NCI-H128 (cell line): ENCODE data around the gene CCNT1.
A peak's percentile ranks its signal among the peaks of the same experiment; 100 is the strongest.
"Not testable (repeated sequence)": the region's sequence is repeated elsewhere in the genome, so short reads cannot be mapped to it uniquely, and the experiment has no call there.

Source experiments
- DNase-seq: peaks from one replicate; lab custom pipeline; 2025; ENCODE audit not compliant: unreplicated experiment; lab: John Stamatoyannopoulos, UW

The CCNT1 gene

DNA sequence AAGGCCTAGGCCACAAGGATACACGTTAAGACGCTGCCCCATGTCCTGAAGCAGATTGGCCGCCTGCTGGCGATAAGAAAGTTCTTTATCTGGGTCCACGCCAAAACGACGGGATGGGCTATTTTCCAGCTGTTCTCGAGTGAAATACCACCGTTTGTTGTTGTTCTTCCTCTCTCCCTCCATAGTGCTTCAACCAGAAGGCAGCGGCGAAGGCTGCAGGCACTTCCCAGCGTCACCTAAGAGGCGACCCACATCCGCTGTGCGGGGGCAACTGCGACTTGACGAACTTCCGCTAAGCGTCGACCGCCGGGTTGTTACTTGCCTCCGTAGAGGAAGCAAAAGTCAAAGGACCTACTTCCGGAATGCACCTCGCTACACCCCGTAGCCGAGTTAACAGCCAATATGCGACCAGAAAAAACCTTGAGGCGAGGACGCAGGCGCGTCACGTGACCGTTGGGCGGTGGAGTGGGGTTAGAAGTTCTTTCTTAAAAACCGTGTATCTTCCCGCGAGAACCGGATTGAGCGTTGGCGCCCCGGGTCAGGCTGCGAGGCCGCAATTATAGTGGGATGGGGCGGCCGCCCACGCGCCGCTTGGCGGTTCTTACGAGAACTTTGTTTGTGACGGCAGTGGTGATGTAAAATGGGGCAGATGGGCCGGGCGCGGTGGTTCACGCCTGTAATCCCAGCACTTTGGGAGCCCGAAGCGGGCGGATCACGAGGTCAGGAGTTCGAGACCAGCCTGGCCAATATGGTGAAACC lies at the start of gene CCNT1:
TSS of gene CCNT1 (minus strand) at position 215 of the 759 bp plus-strand sequence. CDS start at position 183, 32 bp downstream.
- peak; percentile 99 for DNase-seq

DNA sequence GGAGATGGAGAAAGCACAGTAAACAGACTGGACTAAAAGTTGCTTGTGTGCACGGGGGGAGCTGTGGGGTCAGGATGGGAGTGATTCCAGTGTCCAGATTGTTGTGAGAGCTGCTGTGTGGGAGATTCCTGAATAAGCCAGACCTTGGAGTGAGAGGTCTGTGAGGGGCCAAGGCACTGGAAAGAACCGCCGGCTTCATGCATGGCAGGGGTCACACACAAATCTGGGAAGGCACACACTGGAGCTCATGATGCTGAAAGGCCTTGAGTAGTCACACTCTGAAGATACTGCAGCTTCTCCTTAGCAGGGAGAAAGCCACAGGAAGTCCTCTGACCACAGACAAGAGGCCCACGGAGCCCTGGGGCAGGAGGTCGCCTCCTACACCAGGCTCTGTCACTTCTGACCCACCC lies 49.3 kb upstream of the CCNT1 start:
- no peak for DNase-seq

DNA sequence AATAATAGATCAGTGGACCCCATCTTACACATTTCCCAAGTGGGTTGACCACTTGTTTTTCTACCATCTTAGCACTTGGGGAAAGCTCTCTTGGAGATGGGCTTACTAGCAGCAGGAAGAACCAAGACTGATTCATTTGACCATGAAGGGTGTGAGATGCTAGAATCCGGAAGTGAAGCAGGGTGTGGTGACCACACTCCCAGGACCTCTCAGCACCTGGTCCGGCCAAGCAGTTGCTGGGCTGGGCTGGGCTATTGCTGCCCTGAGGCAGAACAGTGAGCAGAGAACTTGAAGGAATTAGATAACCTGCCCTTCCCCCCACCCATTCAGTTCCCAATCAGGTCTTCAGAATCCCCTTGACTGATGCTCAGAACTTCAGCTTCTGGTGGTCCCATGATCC lies 48.0 kb upstream of the CCNT1 start:
- DNase-seq, result no peak

DNA sequence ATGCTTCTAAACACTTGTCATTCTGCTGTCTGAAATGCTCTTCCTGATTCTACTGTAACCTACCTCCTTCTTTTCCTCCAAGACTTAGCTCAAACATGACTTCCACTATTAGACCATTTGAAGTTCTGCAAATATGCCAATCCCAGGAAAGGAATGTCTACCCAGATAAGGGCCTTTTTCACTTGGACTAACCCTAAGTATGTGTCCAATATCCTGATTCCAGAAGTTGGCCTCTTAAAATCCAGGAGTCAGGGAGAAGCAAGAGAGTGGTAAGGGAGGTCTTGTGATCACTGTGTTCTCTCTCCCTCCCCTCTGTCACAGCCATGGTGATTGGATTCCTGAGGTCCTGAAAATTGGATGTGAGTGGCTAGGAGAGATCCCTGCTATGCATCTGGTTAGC lies 42.2 kb upstream of the CCNT1 start:
- DNase-seq, result no peak

DNA sequence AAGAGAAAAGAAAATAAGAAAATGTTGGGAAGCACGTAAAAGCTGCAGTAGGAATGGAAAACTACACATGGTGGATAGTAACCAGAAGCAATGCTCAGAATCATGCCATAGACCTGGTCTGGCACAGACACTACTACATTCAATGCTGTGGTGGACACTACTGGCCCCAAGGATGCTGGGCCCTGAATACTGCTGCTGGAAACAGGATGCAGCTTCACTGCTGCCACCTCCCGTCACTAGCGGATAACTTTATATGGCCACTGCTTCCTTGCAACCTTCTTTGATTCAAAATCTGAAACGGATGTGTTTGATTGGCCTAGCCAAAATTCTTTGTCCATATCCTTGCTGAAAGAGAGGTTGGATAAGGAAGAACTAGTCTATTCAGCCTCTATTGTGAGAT lies 41.7 kb upstream of the CCNT1 start:
- no peak for DNase-seq

DNA sequence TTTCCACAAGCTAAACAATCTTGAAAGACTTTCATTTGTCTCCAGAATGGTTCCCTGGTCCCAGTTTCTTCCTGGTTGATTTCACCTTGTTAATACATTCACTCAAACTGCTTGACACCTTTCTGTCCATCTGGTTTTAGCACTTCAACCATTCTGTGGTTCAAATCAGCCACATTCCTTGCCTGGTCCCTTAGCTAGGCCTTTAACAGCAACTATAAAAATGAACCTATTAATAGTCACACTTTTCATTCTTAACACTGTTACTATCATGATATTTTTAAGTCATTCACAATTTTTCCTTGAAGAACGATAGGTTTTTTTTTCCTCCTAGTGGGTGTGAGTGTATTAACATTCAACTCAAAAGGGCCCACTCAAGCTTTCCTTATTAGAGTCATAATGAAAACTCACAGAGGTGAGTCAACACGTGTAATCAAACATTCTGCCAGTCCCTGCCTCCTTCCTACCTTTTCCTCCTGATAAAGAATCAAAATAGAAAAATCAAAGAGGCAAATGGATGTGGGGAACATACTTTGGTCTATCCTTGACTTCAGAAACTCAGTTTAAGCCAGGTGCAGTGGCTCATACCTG lies 34.4 kb upstream of the CCNT1 start:
- no peak for DNase-seq

DNA sequence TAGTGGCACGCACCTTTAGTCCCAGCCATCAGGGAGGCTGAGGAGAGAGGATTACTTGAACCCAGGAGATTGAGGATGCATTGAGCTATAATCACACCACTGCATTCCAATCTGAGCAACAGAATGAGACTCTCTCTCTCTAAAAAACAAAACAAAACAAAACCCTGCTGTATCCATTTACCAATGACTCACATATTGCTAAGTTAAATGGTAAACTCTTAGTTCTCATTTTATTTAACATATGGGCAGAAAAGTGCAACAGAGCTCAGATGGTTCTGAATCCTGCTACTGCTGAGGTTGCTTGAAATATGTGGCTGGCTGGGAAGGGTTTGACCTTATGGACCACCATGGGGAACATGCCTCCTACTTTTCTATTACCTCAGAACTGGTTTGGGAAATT lies 33.7 kb upstream of the CCNT1 start:
- DNase-seq, result no peak

DNA sequence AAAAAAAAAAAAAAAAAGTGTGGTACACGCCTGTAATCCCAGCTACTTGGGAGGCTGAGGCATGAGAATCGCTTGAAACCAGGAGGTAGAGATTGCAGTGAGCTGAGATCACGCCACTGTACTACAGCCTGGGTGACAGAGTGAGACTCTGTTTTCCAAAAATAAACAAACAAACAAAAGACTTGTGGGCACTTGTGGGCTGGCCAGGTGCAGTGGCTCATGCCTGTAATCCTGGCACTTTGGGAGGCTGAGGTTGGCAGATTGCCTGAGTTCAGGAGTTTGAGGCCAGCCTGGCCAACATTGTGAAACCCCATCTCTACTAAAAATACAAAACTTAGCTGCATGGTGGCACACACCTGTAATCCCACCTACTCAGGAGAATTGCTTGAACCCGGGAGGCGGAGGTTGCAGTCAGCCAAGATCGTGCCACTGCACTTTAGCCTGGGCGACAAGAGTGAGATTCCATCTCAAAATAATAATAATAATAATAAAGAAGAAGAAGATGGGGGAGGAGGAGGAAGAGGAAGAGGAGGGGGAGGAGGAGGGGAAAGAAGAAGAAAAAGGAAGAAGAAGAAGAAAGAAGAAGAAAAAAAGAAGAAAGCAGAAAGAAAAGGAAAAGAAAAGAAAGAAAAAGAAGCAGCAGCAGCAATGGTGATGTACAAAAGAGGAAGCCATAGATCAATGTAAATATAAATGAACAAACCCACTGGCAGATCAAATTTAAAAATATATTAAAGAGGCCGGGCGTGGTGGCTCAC lies 27.9 kb upstream of the CCNT1 start:
- no peak for DNase-seq

DNA sequence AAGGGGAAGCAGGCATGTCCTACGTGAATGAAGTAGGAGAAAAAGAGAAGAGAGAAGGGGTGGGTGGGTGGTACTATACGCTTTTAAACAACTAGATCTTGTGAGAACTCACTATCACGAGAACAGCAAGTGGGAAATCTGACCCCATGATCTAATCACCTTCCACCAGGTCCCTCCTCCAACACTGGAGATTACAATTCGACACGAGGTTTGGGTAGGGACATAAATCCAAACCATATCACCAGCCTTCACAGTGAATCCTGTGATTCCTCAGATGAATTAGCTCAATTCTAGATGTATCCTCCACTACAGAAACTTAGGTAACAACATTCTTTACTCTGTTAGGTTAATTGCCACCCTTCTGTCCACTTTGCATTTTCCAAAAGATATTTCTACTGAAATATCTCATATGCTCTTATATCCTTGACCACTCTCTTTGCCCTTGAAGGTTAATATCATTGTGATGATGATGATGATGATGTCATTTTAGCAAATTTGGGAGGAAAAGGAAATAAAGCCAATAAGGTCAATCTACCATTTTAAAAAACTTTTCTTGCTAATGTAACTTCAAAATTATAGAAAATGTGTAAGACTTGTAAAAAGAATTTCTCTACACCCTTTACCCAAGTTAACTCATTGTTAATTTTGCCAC lies 23.2 kb upstream of the CCNT1 start:
- DNase-seq, result no peak

DNA sequence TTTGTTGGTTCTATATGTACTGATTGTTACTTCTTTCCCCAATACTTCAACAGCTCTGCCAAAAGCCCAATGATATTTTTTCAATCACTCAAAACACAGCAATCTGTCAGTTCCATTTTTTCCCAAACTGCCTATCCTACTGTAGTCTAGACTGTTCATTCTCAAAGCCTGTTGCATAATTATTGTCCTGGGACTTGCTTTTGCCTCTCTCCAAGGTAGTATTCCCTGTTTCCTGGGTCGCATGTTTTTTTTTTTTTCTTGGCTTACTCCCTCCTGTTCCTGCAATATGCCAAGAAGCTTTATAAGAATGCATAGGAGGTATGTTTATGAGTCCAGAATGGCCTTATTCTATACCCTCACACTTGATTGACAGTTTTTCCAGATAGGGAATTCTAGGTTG lies 19.9 kb upstream of the CCNT1 start:
- no peak for DNase-seq

DNA sequence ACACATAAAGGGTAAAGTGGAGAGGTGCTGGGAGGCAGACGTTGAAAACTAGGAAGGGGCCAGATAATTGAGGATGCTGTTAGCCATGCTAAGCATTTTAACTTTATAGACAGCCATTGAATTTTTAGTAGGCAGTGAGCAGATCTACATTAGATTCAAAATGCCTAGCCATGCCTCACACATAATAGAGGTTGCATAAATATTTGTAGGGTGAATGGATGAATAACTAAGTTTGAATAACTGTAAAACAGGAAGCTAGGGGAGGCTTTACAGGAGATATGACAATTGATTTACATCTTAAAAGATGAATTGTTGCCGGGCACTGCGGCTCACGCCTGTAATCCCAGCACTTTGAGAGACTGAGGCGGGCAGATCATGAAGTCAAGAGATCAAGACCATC lies 12.3 kb upstream of the CCNT1 start:
- DNase-seq, result no peak

DNA sequence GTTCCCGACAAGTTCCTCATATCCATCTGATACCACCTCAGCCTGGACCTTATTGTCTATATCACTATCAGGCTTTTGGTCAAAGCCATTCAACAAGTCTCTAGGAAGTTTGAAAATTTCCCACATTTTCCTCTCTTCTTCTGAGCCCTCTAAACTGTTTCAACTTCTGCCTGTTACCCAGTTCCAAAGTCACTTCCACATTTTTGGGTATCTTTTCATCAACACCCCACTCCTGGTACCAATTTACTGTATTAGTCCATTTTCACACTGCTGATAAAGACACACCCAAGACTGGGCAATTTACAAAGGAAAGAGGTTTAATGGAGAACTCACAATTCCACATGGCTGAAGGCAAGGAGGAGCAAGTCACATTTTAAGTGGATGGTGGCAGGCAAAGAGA lies 4.2 kb upstream of the CCNT1 start:
- not testable (repeated sequence) for DNase-seq

DNA sequence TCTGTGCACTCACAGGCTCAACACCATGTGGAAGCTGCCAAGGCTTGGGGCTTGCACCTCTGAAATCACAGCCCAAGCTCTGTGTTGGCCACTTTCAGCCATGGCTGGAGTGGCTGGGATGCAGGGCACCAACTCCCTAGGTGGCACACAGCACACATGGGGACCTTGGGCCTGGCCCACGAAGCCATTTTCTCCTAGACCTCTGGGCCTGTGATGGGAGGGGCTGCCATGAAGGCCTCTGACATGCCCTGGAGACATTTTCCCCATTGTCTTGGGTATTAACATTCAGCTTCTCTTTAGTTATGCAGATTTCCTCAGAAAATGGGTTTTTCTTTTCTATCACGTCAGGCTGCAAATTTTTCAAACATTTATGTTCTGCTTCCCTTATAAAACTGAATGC lies 3.7 kb upstream of the CCNT1 start:
- DNase-seq, result not testable (repeated sequence)

DNA sequence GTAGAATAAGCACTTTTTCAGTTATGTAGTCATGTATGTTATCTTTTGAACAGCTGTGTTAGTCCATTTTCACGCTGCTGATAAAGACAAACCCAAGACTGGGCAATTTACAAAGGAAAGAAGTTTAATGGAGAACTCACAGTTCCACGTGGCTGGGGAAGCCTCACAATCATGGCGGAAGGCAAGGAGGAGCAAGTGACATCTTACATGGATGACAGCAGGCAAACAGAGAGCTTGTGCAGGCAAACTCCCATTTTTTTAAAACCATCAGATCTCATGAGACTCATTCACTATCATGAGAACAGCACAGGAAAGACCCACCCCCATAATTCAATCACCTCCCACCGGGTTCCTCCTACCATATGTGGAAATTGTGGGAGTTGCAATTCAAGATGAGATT lies 2.5 kb upstream of the CCNT1 start:
- DNase-seq, result not testable (repeated sequence)

DNA sequence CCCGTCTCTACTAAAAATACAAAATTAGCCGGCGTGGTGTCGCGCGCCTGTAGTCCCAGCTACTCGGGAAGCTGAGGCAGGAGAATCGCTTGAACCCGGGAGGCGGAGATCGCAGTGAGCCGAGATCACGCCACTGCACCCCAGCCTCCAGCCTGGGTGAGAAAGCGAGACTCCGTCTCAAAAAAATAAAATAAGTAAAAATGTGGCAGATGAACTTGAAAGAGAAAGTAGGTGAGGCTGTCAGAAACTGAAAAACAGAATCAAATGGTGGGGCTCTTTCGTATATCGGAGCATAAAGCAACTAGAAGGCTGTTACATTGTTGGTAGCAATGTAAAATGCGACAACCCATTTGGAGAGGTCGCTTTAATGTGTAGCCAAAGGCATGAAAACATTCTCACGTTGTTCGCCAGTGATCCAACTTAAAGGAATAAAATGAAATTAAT lies 767 bp upstream of the CCNT1 start:
- no peak for DNase-seq

DNA sequence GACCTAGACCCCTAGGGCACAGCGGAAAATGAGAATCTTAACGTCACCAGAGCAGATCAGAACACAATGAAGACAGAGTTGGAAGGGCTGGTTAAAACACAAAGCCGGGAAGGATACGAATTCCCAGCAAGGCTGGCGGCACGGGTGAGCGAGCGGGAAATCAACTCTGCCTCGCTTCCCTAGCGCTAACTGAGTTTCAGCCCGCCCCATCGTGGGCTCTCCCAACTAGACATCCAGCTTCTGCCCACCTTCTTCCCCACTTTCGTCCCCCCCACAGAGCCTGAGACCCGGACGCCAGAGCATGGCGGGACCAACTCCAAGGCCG lies 377 bp downstream of the CCNT1 start:
- no peak for DNase-seq

DNA sequence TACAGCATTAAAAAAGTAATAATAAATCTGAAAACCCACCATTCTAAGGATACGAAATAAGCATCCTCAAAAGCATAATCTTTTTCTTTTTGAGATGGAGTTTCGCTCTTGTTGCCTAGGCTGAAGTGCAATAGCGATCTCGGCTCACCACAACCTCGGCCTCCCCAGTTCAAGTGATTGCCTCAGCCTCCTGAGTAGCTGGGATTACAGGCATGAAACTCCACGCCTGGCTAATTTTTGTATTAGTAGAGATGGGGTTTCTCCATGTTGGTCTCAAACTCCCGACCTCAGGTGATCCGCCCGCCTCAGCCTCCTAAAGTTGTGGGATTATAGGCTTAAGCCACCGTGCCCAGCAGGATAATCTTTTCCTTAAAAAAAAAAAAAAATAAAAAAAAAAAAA lies 4.3 kb downstream of the CCNT1 start:
- DNase-seq, result no peak

DNA sequence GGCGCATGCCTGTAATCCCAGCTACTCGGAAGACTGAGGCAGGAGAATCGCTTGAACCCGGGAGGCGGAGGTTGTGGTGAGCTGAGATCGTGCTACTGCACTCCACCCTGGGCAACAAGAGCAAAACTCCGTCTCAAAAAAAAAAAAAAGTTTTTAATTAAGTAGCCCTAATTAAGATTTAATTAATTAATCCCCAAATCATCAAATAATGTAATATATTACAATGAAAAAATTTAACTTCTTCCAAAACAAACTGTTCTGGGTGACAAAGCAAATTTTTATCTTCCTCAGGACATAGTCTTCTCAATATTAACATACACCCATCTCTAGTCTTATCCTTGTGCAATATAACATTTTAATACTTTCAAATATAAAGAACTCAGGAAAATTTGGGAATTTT lies 17.7 kb downstream of the CCNT1 start:
- not testable (repeated sequence) for DNase-seq

DNA sequence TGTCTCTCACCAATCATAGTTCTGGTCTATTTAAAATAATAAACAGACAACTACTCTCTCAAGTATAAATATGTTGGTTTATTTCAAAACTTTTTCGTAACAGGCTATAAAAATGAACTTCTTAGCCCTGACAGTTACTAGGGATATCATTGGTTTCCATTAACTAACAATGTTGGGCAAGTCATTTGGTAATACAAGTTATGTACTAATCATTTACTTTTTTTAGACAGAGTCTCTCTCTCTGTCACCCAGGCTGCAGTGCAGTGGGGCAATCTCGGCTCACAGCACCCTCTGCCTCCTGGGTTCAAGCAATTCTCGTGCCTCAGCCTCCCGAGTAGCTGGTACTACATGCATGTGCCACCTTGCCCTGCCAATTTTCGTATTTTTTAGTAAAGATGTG lies 19.9 kb downstream of the CCNT1 start:
- DNase-seq, result no peak

DNA sequence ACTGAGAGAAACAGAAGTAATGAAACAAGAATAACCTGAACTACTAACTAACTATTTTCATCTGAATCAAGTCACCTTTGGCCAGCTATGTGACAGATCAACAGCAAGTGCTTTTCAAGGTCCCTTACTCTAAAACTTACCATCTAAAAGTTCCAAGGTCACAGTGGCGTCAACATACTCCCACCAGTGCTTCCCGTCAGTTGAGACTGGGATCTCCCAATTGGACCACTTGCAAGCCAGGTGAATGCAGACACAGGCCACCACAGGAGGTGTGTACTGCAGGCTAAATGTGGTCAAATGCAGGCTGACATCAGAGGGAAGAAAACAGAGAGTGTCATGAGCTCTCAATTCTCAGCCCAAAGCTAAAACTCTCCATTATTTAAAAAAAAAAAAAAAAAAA lies 20.6 kb downstream of the CCNT1 start:
- no peak for DNase-seq

DNA sequence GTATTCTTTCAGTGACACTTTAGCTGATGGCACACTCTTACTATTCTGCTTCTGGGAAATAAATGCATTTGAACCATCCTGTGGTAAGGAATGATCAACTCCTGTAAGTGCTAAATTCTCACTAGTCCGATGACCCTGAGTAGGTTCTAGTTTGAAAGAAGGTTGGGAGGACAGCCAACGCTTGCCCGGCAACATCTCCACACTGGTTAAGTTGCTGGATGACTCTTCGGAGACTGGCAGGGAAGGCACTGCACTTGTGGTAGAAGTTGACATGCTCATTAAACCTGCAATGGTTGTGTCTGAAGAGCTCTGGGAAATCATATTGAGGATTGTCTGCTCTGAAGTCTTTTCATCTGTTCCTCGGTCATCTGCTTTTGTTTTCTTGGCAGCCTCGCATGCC lies 22.5 kb downstream of the CCNT1 start:
- no peak for DNase-seq

DNA sequence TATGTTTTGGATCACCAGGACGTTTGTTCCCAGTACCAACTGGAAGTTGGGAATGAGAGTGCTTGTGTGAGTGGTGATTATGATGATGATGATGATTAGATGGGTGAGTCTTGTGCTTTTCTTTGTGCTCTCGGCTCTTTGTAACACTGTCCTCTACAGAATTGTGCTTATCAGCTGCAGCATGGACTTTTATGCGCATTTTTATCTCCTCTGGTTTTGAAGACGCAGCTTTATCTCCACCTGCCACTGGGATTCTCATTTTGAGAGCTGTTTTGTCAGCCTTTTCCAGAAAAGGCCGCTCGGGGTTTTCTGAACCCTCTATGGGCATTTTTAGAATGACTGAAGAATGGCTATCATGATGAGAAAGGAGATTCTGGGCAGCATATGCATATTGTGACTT lies 22.9 kb downstream of the CCNT1 start:
- no peak for DNase-seq
